ENCODE data around the gene NFKBIB. TPM values are rescaled to one million over a fixed set of nuclear protein-coding genes. Genes with fewer than 3 reads are reported as not detected.

Gene NFKBIB
- total and polyA plus RNA-seq, 10 donors: 18.1 to 33.5 (median 23.1) TPM

- WGBS, 5 donors: 87 to 97% (median 91%) methylated on average over 5 of the region's 5 CpGs
- TF ChIP-seq POLR2AphosphoS5 (IDR thresholded peaks at IDR 0.05) (no peak), POLR2A (IDR thresholded peaks at IDR 0.05) (no peak)
- TF ChIP-seq, protein P1, sequence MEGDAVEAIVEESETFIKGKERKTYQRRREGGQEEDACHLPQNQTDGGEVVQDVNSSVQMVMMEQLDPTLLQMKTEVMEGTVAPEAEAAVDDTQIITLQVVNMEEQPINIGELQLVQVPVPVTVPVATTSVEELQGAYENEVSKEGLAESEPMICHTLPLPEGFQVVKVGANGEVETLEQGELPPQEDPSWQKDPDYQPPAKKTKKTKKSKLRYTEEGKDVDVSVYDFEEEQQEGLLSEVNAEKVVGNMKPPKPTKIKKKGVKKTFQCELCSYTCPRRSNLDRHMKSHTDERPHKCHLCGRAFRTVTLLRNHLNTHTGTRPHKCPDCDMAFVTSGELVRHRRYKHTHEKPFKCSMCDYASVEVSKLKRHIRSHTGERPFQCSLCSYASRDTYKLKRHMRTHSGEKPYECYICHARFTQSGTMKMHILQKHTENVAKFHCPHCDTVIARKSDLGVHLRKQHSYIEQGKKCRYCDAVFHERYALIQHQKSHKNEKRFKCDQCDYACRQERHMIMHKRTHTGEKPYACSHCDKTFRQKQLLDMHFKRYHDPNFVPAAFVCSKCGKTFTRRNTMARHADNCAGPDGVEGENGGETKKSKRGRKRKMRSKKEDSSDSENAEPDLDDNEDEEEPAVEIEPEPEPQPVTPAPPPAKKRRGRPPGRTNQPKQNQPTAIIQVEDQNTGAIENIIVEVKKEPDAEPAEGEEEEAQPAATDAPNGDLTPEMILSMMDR (IDR thresholded peaks at IDR 0.05 in 8 of 11, conservative IDR thresholded peaks at IDR 0.05 in 3 of 11): no peak
- DNase-seq: peak; percentile 12
- H3K27ac ChIP-seq: no peak overlapping the region
- no peaks in the 10 kb centered on the region for H3K9me3 ChIP-seq
- no peaks in the 10 kb centered on the region for H3K27me3 ChIP-seq (replicated peaks in 1 of 7)
- peaks cover 0 to 56% (median 33%) of the 10 kb centered on the region in 6 donors for H3K36me3 ChIP-seq
- intact Hi-C loops (cut with DNase I; ENCODE audit: low total_unique reads): no loop called here
- peaks cover 0 to 18% (median 0%) of the 10 kb centered on the region in 6 donors for H3K4me1 ChIP-seq
- H3K4me3 ChIP-seq: no peak overlapping the region
These were observed 22.7 kb downstream of the NFKBIB start for GRCh38 chr19:38922482-38922881.

DNA sequence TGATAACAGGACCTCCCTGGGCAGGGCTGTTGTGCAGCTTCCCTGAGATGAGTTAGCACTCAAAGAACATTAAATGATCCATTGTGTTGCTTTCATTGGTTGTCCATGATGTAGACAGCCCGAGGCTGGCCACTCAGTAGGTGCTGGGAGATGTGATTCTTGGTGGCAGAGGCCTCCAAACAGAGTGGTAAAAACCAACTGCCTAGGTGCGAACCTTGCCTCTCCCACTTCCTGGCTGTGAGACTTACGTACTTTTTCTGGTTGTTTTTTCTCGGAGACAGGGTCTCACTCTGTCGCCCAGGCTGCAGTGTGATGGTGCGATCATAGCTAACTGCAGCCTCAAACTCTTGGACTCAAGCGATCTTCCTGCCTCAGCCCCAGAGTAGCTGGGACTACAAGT lies 24.6 kb downstream of the NFKBIB start:
- intact Hi-C loops (cut with DNase I; ENCODE audit: low total_unique reads): no loop called here
- no peak overlapping the region for H3K4me3 ChIP-seq
- peaks cover 0 to 52% (median 33%) of the 10 kb centered on the region in 6 donors for H3K36me3 ChIP-seq
- TF ChIP-seq, protein P1 (IDR thresholded peaks at IDR 0.05 in 8 of 11, conservative IDR thresholded peaks at IDR 0.05 in 3 of 11): no peak
- TF ChIP-seq POLR2AphosphoS5 (IDR thresholded peaks at IDR 0.05) (no peak), POLR2A (IDR thresholded peaks at IDR 0.05) (no peak)
- peak; percentile 62 for DNase-seq
- no peaks in the 10 kb centered on the region for H3K9me3 ChIP-seq
- H3K27ac ChIP-seq: peak overlapping the region in 5 of 8 donors; percentile 39 to 80 (median 56)
- no peaks in the 10 kb centered on the region for H3K27me3 ChIP-seq (replicated peaks in 1 of 7)
- WGBS, 5 donors: 82 to 95% (median 86%) methylated on average over 7 of the region's 7 CpGs
- peaks cover 3 to 33% (median 11%) of the 10 kb centered on the region in 6 donors for H3K4me1 ChIP-seq

- H3K27ac ChIP-seq: peak overlapping the region in 6 of 8 donors; percentile 32 to 93 (median 62)
- WGBS, 5 donors: 73 to 76% (median 74%) methylated on average over 4 of the region's 4 CpGs
- H3K9me3 ChIP-seq: no peaks in the 10 kb centered on the region
- H3K4me3 ChIP-seq: no peak overlapping the region
- intact Hi-C loops (cut with DNase I; ENCODE audit: low total_unique reads): no loop called here
- TF ChIP-seq, protein P1 (IDR thresholded peaks at IDR 0.05 in 8 of 11, conservative IDR thresholded peaks at IDR 0.05 in 3 of 11): no peak
- no peak for TF ChIP-seq POLR2A (IDR thresholded peaks at IDR 0.05)
- TF ChIP-seq POLR2AphosphoS5 (IDR thresholded peaks at IDR 0.05): no peak
- no peak for DNase-seq
- peaks cover 0 to 43% (median 29%) of the 10 kb centered on the region in 6 donors for H3K36me3 ChIP-seq
- peaks cover 16 to 67% (median 40%) of the 10 kb centered on the region in 6 donors for H3K4me1 ChIP-seq
- H3K27me3 ChIP-seq (replicated peaks in 1 of 7): no peaks in the 10 kb centered on the region
These were observed 28.7 kb downstream of the NFKBIB start for GRCh38 chr19:38928391-38929001.

GRCh38 chr19:38929929-38930775 lies 30.4 kb downstream of the NFKBIB start, which contains the start of gene SARS2:
Gene SARS2 (minus strand): TSS chr19:38930763. CDS start chr19:38930736, 27 bp downstream.
- Histone ChIP-seq H3K4me1 (peaks cover 16 to 76% (median 40%) of the 10 kb centered on the region in 6 donors), H3K4me3 (peak within 1 kb of the TSS; percentile 51 to 82 (median 72)), H3K27ac (peak within 1 kb of the TSS; percentile 81 to 93 (median 88)), H3K36me3 (peaks cover 0 to 43% (median 15%) of the 10 kb centered on the region in 6 donors), H3K27me3 (replicated peaks in 1 of 7) (no peaks in the 10 kb centered on the region), H3K9me3 (peaks cover 0 to 7% (median 4%) of the 10 kb centered on the region in 8 donors)
- DNase-seq: peak; percentile 98
- 3 to 4% (median 3%) methylated on average over 43 to 49 of the region's 49 CpGs for WGBS, 5 donors
- no peak for TF ChIP-seq POLR2A (IDR thresholded peaks at IDR 0.05)
- TF ChIP-seq, protein P1 (IDR thresholded peaks at IDR 0.05 in 8 of 11, conservative IDR thresholded peaks at IDR 0.05 in 3 of 11): peak; percentile 99 to 100 (median 100)
- peak in 1 of 3 donors; percentile 90 for TF ChIP-seq POLR2AphosphoS5 (IDR thresholded peaks at IDR 0.05)
- intact Hi-C loops (cut with DNase I; ENCODE audit: low total_unique reads): loop anchor here (10.0 kb wide), 1 partner anchor 295 kb away; no protein-coding TSS in a partner anchor

All from spleen (tissue), 11 donors.